ENCODE results near the gene SGK1.

DNA sequence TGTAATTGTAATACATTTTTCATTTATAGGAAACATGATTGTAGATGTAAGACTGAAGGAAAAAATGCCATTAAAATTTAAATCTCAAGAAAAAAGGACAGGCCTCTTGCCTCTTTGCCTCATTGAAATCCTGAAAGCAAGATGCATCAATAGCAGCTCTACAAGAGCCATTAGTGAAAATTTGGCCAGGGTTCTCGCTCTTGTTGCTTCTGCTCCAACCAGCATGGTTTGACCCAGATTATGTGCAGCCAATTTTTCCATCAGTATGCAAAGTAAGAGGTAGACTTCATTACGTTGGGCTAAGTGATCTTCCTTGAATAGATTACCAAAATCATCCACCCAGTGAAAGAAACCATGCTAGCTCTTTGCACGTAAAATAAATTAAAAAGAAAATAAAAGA lies 106.6 kb downstream of the SGK1 start:
- TF ChIP-seq, protein P1, sequence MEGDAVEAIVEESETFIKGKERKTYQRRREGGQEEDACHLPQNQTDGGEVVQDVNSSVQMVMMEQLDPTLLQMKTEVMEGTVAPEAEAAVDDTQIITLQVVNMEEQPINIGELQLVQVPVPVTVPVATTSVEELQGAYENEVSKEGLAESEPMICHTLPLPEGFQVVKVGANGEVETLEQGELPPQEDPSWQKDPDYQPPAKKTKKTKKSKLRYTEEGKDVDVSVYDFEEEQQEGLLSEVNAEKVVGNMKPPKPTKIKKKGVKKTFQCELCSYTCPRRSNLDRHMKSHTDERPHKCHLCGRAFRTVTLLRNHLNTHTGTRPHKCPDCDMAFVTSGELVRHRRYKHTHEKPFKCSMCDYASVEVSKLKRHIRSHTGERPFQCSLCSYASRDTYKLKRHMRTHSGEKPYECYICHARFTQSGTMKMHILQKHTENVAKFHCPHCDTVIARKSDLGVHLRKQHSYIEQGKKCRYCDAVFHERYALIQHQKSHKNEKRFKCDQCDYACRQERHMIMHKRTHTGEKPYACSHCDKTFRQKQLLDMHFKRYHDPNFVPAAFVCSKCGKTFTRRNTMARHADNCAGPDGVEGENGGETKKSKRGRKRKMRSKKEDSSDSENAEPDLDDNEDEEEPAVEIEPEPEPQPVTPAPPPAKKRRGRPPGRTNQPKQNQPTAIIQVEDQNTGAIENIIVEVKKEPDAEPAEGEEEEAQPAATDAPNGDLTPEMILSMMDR (IDR thresholded peaks at IDR 0.05) = no peak
- TF ChIP-seq POLR2A (IDR thresholded peaks at IDR 0.05) = no peak
